Measurements from ENCODE around the gene ANKRD60.

- TF ChIP-seq CTCF (conservative IDR thresholded peaks at IDR 0.05; ENCODE audit: low read length) (no peak), EZH2phosphoT487 (IDR thresholded peaks at IDR 0.05; ENCODE audit: borderline replicate concordance, low read depth, low read length) (no peak)
Observed at GRCh38 chr20:58271606-58272351, 43.3 kb upstream of the ANKRD60 start.
